ENCODE measurements around the gene FCHSD1.

FCHSD1 gene

DNA sequence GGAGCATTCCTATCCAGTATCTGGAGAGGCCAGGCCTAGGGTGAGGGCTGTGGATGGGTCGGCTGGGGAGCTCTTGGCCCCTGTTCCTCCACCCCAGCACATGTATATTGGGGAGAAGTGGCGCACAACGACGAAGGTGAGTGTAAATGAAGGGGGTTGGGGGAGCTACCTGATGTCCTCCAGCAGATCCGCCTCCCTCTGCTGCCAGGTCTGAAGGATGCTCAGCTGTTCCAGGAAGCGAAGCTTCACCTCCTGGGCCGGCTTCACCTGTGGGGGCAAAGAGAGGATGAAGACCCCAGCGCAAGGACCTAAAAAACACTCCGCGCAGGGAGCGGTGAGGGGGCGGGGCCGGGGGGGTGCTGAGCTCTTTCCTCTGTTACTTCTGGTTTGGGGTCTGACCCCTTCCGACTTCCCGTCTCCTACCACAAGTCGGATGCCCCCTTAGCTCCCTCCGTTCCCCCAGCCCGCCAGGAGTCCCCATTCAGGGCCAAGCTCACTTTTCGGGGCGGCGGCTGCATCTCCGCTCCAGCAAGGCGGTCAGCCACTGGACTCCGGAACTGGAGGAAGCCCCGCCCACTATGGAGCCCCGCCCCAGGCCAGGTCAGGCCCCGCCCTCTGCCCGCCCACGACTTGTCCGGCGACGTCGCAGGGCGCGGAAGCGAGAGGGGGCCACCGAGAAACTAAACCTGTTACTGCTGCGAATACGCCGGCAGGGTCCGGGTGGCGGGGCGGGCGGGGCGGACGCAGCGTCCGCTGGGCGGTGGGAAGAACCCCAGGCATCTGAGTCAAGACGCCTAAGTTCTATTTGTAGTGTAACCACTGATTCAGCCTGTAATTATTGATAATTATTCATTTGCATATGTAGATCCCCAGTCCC, at the start of gene FCHSD1:
TSS of gene FCHSD1 (minus strand) at position 568 of the 877 bp plus-strand sequence. CDS start at position 518, 50 bp downstream.
- intact Hi-C loops (cut with micrococcal nuclease), result loop anchor here (1.0 kb wide), 1 partner anchor 17 kb away; no protein-coding TSS in a partner anchor
- peaks cover 7% of the 10 kb centered on the region for H3K27me3 Mint-ChIP-seq
- peak within 1 kb of the TSS; percentile 99 for H3K4me3 Mint-ChIP-seq
- H3K4me1 Mint-ChIP-seq (ENCODE audit: low read depth), result peaks cover 36% of the 10 kb centered on the region
- peaks cover 51% of the 10 kb centered on the region for H3K36me3 Mint-ChIP-seq (ENCODE audit: low read depth)
- H3K27ac Mint-ChIP-seq, result peak within 1 kb of the TSS; percentile 84
- no peaks in the 10 kb centered on the region for H3K9me3 Mint-ChIP-seq

DNA sequence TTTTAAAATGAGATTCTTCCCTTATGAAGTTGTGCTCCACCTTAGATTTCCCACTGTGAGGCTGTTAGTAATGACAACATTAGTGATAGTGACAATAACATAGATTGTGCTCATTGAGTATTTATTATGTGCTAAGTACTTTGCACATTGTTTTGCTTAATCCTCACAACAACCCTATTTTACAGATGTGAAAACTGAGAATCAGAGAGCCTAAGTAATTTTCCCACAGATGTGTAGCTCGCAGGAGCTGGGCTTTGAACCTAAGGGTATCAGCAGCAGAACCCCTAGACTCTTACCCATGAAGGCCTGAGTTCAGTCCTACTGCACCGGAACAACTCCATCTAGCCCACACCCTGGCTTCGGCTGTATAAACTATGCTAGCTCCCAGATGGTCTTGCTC, 46.4 kb upstream of the FCHSD1 start:
- no peaks in the 10 kb centered on the region for H3K36me3 Mint-ChIP-seq (ENCODE audit: low read depth)
- peaks cover 24% of the 10 kb centered on the region for H3K4me1 Mint-ChIP-seq (ENCODE audit: low read depth)
- intact Hi-C loops (cut with micrococcal nuclease), result loop anchor here (10.0 kb wide), 2 partner anchors 117 to 447 kb away; no protein-coding TSS in a partner anchor
- no peaks in the 10 kb centered on the region for H3K9me3 Mint-ChIP-seq
- H3K27me3 Mint-ChIP-seq, result peaks cover 38% of the 10 kb centered on the region
- H3K27ac Mint-ChIP-seq, result no peak overlapping the region
- no peak overlapping the region for H3K4me3 Mint-ChIP-seq

GRCh38 chr5:141696431-141696830, 45.2 kb upstream of the FCHSD1 start:
- Mint-ChIP-seq H3K27ac (no peak overlapping the region), H3K4me3 (no peak overlapping the region), H3K4me1 (ENCODE audit: low read depth) (peaks cover 26% of the 10 kb centered on the region), H3K27me3 (peaks cover 42% of the 10 kb centered on the region), H3K9me3 (no peaks in the 10 kb centered on the region), H3K36me3 (ENCODE audit: low read depth) (no peaks in the 10 kb centered on the region)
- intact Hi-C loops (cut with micrococcal nuclease), result loop anchor here (10.0 kb wide), 2 partner anchors 118 to 448 kb away; no protein-coding TSS in a partner anchor

DNA sequence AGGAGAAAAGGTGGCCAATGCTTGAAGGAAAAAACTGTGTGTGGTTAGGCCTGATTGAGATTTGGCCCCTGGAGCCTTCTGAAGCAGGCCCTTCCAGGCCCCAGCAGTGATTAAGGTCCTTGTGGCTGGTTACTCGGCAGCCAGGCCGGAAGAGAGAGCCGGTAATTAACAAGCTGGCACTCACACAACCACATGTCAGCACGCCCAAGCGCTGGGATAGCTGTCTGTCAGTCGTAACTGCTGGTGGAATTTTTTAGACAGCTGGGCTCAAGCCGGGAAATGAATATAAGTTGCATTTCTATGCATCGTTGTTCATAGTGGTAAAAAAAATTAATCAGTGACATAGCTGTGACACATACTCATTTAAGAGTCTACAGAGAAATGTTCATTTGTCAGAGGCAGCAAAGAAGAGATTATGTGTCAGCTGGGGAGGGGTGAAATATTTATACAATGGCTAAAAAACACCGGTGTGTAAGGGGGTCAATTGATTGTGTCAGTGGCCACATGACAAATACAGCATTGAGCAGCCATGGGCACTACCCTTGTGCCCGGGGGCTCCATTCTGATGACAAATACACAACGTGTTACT, 44.5 kb upstream of the FCHSD1 start:
- intact Hi-C loops (cut with micrococcal nuclease), result loop anchor here (10.0 kb wide), 2 partner anchors 119 to 449 kb away; no protein-coding TSS in a partner anchor
- peaks cover 46% of the 10 kb centered on the region for H3K27me3 Mint-ChIP-seq
- H3K4me1 Mint-ChIP-seq (ENCODE audit: low read depth), result peaks cover 33% of the 10 kb centered on the region
- H3K27ac Mint-ChIP-seq, result no peak overlapping the region
- no peak overlapping the region for H3K4me3 Mint-ChIP-seq
- no peaks in the 10 kb centered on the region for H3K36me3 Mint-ChIP-seq (ENCODE audit: low read depth)
- no peaks in the 10 kb centered on the region for H3K9me3 Mint-ChIP-seq

GRCh38 chr5:141694479-141694878, 43.3 kb upstream of the FCHSD1 start:
- H3K4me1 Mint-ChIP-seq (ENCODE audit: low read depth), result peaks cover 34% of the 10 kb centered on the region
- no peak overlapping the region for H3K27ac Mint-ChIP-seq
- H3K4me3 Mint-ChIP-seq, result no peak overlapping the region
- H3K9me3 Mint-ChIP-seq, result no peaks in the 10 kb centered on the region
- H3K36me3 Mint-ChIP-seq (ENCODE audit: low read depth), result no peaks in the 10 kb centered on the region
- H3K27me3 Mint-ChIP-seq, result peaks cover 45% of the 10 kb centered on the region
- intact Hi-C loops (cut with micrococcal nuclease), result loop anchor here (10.0 kb wide), 2 partner anchors 120 to 450 kb away; no protein-coding TSS in a partner anchor

GRCh38 chr5:141692919-141693725, 41.9 kb upstream of the FCHSD1 start:
- Mint-ChIP-seq H3K4me1 (ENCODE audit: low read depth) (peaks cover 34% of the 10 kb centered on the region), H3K27ac (no peak overlapping the region), H3K27me3 (peaks cover 43% of the 10 kb centered on the region), H3K36me3 (ENCODE audit: low read depth) (no peaks in the 10 kb centered on the region), H3K4me3 (no peak overlapping the region), H3K9me3 (no peaks in the 10 kb centered on the region)
- intact Hi-C loops (cut with micrococcal nuclease), result loop anchor here (2.0 to 10.0 kb wide), 4 partner anchors 122 to 452 kb away; partner anchors contain the start of gene PCDH1

GRCh38 chr5:141692533-141692888, 41.3 kb upstream of the FCHSD1 start:
- Mint-ChIP-seq H3K27me3 (peaks cover 40% of the 10 kb centered on the region), H3K4me3 (peak overlapping the region; percentile 57), H3K36me3 (ENCODE audit: low read depth) (no peaks in the 10 kb centered on the region), H3K4me1 (ENCODE audit: low read depth) (peaks cover 34% of the 10 kb centered on the region), H3K27ac (peak overlapping the region; percentile 50), H3K9me3 (no peaks in the 10 kb centered on the region)
- intact Hi-C loops (cut with micrococcal nuclease), result loop anchor here (2.0 to 10.0 kb wide), 4 partner anchors 122 to 452 kb away; partner anchors contain the start of gene PCDH1

DNA sequence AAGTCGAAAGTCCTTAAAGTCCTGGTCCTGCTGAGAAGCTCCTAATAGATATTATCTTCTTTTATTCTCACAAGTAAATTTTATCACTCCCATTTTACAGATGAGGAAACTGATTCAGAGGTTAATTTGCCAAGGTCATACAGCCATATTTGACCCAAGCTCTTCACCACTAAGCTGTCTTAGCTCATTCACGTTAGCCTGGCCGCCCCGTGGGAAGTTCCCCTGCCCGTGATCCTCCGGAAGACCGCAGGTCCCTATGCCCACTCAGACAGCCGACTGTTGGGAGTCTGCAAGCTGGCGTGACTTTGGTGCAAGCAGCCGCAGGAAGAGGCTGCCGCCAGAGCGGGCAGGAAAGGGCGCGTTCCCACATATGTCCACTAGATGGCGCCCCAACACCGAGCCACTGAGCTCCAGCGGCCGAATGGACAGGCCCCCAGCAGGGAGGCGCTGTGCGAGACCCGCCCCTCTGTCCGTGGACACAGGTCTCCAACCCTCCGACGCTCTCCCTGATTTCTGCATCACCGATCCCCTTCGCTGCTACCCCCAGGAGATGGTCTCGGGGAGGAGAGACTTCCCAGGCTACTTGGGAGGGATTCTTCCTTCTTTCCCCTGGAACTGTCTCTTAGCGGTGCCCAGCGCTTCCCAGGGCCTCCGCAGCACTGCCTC, 40.8 kb upstream of the FCHSD1 start:
- H3K4me1 Mint-ChIP-seq (ENCODE audit: low read depth), result peaks cover 34% of the 10 kb centered on the region
- H3K27me3 Mint-ChIP-seq, result peaks cover 36% of the 10 kb centered on the region
- H3K36me3 Mint-ChIP-seq (ENCODE audit: low read depth), result no peaks in the 10 kb centered on the region
- peak overlapping the region; percentile 50 for H3K27ac Mint-ChIP-seq
- H3K9me3 Mint-ChIP-seq, result no peaks in the 10 kb centered on the region
- peak overlapping the region; percentile 57 for H3K4me3 Mint-ChIP-seq
- intact Hi-C loops (cut with micrococcal nuclease), result loop anchor here (2.0 to 10.0 kb wide), 4 partner anchors 123 to 453 kb away; partner anchors contain the start of gene PCDH1

GRCh38 chr5:141691286-141691866, 40.2 kb upstream of the FCHSD1 start:
- no peak overlapping the region for H3K4me3 Mint-ChIP-seq
- H3K27ac Mint-ChIP-seq, result peak overlapping the region; percentile 50
- no peaks in the 10 kb centered on the region for H3K9me3 Mint-ChIP-seq
- H3K36me3 Mint-ChIP-seq (ENCODE audit: low read depth), result no peaks in the 10 kb centered on the region
- H3K4me1 Mint-ChIP-seq (ENCODE audit: low read depth), result peaks cover 34% of the 10 kb centered on the region
- peaks cover 33% of the 10 kb centered on the region for H3K27me3 Mint-ChIP-seq
- intact Hi-C loops (cut with micrococcal nuclease), result loop anchor here (10.0 kb wide), 2 partner anchors 123 to 453 kb away; no protein-coding TSS in a partner anchor

- H3K4me1 Mint-ChIP-seq (ENCODE audit: low read depth), result peaks cover 33% of the 10 kb centered on the region
- H3K36me3 Mint-ChIP-seq (ENCODE audit: low read depth), result no peaks in the 10 kb centered on the region
- intact Hi-C loops (cut with micrococcal nuclease), result no loop called here
- H3K27ac Mint-ChIP-seq, result no peak overlapping the region
- H3K27me3 Mint-ChIP-seq, result peaks cover 26% of the 10 kb centered on the region
- no peaks in the 10 kb centered on the region for H3K9me3 Mint-ChIP-seq
- H3K4me3 Mint-ChIP-seq, result no peak overlapping the region
Observed at GRCh38 chr5:141686648-141687416, 35.6 kb upstream of the FCHSD1 start.

GRCh38 chr5:141685591-141685990, 34.4 kb upstream of the FCHSD1 start:
- H3K27ac Mint-ChIP-seq, result no peak overlapping the region
- H3K36me3 Mint-ChIP-seq (ENCODE audit: low read depth), result no peaks in the 10 kb centered on the region
- H3K9me3 Mint-ChIP-seq, result no peaks in the 10 kb centered on the region
- H3K27me3 Mint-ChIP-seq, result peaks cover 22% of the 10 kb centered on the region
- H3K4me3 Mint-ChIP-seq, result no peak overlapping the region
- peaks cover 34% of the 10 kb centered on the region for H3K4me1 Mint-ChIP-seq (ENCODE audit: low read depth)
- intact Hi-C loops (cut with micrococcal nuclease), result no loop called here

GRCh38 chr5:141683596-141684141, 32.5 kb upstream of the FCHSD1 start:
- Mint-ChIP-seq H3K9me3 (no peaks in the 10 kb centered on the region), H3K27ac (no peak overlapping the region), H3K27me3 (peaks cover 7% of the 10 kb centered on the region), H3K36me3 (ENCODE audit: low read depth) (no peaks in the 10 kb centered on the region), H3K4me3 (no peak overlapping the region), H3K4me1 (ENCODE audit: low read depth) (peaks cover 47% of the 10 kb centered on the region)
- intact Hi-C loops (cut with micrococcal nuclease), result no loop called here
